ENCODE results near the gene TBC1D22A.

- TF ChIP-seq CTCF (IDR thresholded peaks at IDR 0.05; ENCODE audit: low read length) (no peak), EZH2 (IDR thresholded peaks at IDR 0.05; ENCODE audit: borderline replicate concordance, low read length) (no peak)
These were observed 268.6 kb downstream of the TBC1D22A start for GRCh38 chr22:47030881-47031627.
